Neural cell (in vitro differentiated cells): ENCODE results near the gene SPEG.

Experiments used
- POLR2AphosphoS5 ChIP-seq: IDR thresholded peaks from 2 replicates; pipeline ENCODE4 v1.6.1; 2012
- TF ChIP-seq, protein P1 (sequence below): IDR thresholded peaks from 2 replicates; pipeline ENCODE4 v1.6.1; 2012; ENCODE audit warnings: borderline replicate concordance

DNA sequence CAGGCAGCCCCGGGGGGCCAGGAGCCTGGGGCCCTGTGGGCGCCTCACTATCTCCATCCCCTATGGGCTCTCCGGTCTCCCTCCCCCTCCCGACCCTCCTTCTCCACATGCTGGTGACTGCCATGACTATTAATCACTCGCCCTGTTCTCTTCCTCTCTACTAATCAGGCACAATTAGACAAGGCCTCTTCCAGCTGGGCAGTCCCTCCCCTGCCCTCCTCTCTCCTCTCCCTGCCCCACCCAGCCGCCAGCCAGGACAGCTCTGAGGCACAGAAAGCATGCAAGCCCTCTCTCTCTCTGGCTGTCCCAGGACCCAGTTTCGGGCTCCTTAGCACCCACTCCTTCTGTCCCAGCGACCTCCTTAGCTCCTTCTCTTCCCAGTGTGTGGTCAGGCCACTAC is 85.4 kb downstream of the SPEG start:
- no peak for TF ChIP-seq POLR2AphosphoS5
- TF ChIP-seq, protein P1, sequence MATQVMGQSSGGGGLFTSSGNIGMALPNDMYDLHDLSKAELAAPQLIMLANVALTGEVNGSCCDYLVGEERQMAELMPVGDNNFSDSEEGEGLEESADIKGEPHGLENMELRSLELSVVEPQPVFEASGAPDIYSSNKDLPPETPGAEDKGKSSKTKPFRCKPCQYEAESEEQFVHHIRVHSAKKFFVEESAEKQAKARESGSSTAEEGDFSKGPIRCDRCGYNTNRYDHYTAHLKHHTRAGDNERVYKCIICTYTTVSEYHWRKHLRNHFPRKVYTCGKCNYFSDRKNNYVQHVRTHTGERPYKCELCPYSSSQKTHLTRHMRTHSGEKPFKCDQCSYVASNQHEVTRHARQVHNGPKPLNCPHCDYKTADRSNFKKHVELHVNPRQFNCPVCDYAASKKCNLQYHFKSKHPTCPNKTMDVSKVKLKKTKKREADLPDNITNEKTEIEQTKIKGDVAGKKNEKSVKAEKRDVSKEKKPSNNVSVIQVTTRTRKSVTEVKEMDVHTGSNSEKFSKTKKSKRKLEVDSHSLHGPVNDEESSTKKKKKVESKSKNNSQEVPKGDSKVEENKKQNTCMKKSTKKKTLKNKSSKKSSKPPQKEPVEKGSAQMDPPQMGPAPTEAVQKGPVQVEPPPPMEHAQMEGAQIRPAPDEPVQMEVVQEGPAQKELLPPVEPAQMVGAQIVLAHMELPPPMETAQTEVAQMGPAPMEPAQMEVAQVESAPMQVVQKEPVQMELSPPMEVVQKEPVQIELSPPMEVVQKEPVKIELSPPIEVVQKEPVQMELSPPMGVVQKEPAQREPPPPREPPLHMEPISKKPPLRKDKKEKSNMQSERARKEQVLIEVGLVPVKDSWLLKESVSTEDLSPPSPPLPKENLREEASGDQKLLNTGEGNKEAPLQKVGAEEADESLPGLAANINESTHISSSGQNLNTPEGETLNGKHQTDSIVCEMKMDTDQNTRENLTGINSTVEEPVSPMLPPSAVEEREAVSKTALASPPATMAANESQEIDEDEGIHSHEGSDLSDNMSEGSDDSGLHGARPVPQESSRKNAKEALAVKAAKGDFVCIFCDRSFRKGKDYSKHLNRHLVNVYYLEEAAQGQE = no peak
